ENCODE measurements around the gene CSRP2.

Gene CSRP2

GRCh38 chr12:76866151-76866567 is 12.7 kb downstream of the CSRP2 start:
- no peak overlapping the region for H3K4me3 ChIP-seq (ENCODE audit: low read depth, low read length)

GRCh38 chr12:76864791-76865400 is 13.9 kb downstream of the CSRP2 start:
- DNase-seq (ENCODE audit: low read depth), result no peak
- H3K4me3 ChIP-seq (ENCODE audit: low read depth, low read length), result no peak overlapping the region

More at GRCh38 chr12:76866151-76866567, 12.7 kb downstream of the CSRP2 start:
- DNase-seq (ENCODE audit: low read depth), result no peak

GRCh38 chr12:76863837-76864236 is 15.0 kb downstream of the CSRP2 start:
- no peak overlapping the region for H3K4me3 ChIP-seq (ENCODE audit: low read depth, low read length)
- peak; percentile 60 for DNase-seq (ENCODE audit: low read depth)

GRCh38 chr12:76863005-76863670 is 15.7 kb downstream of the CSRP2 start:
- H3K4me3 ChIP-seq (ENCODE audit: low read depth, low read length), result no peak overlapping the region
- peak; percentile 59 for DNase-seq (ENCODE audit: low read depth)

- DNase-seq (ENCODE audit: low read depth), result no peak
- no peak overlapping the region for H3K4me3 ChIP-seq (ENCODE audit: low read depth, low read length)
Observed at GRCh38 chr12:76860256-76860655, 18.6 kb downstream of the CSRP2 start.

- H3K4me3 ChIP-seq (ENCODE audit: low read depth, low read length), result no peak overlapping the region
- no peak for DNase-seq (ENCODE audit: low read depth)
Observed at GRCh38 chr12:76859611-76860010, 19.2 kb downstream of the CSRP2 start.

GRCh38 chr12:76856018-76856644 is 22.7 kb downstream of the CSRP2 start:
- no peak overlapping the region for H3K4me3 ChIP-seq (ENCODE audit: low read depth, low read length)

GRCh38 chr12:76855271-76855670 is 23.5 kb downstream of the CSRP2 start:
- no peak overlapping the region for H3K4me3 ChIP-seq (ENCODE audit: low read depth, low read length)
- DNase-seq (ENCODE audit: low read depth), result no peak

More at GRCh38 chr12:76856018-76856644, 22.7 kb downstream of the CSRP2 start:
- DNase-seq (ENCODE audit: low read depth), result no peak

GRCh38 chr12:76852106-76852505 is 26.7 kb downstream of the CSRP2 start:
- no peak for DNase-seq (ENCODE audit: low read depth)
- H3K4me3 ChIP-seq (ENCODE audit: low read depth, low read length), result no peak overlapping the region

- DNase-seq (ENCODE audit: low read depth), result no peak
- H3K4me3 ChIP-seq (ENCODE audit: low read depth, low read length), result no peak overlapping the region
Observed at GRCh38 chr12:76848132-76848531, 30.7 kb downstream of the CSRP2 start.

GRCh38 chr12:76847260-76847659 is 31.6 kb downstream of the CSRP2 start:
- no peak overlapping the region for H3K4me3 ChIP-seq (ENCODE audit: low read depth, low read length)
- DNase-seq (ENCODE audit: low read depth), result no peak

- H3K4me3 ChIP-seq (ENCODE audit: low read depth, low read length), result no peak overlapping the region
- no peak for DNase-seq (ENCODE audit: low read depth)
Observed at GRCh38 chr12:76836633-76837032, 42.2 kb downstream of the CSRP2 start.

- no peak for DNase-seq (ENCODE audit: low read depth)
- H3K4me3 ChIP-seq (ENCODE audit: low read depth, low read length), result no peak overlapping the region
Observed at GRCh38 chr12:76830436-76830835, 48.4 kb downstream of the CSRP2 start.

GRCh38 chr12:76820888-76821482 is 57.8 kb downstream of the CSRP2 start:
- peak; percentile 2 for DNase-seq (ENCODE audit: low read depth)
- no peak overlapping the region for H3K4me3 ChIP-seq (ENCODE audit: low read depth, low read length)

GRCh38 chr12:76813972-76814371 is 64.8 kb downstream of the CSRP2 start:
- DNase-seq (ENCODE audit: low read depth), result no peak
- H3K4me3 ChIP-seq (ENCODE audit: low read depth, low read length), result no peak overlapping the region

- no peak for DNase-seq (ENCODE audit: low read depth)
- H3K4me3 ChIP-seq (ENCODE audit: low read depth, low read length), result no peak overlapping the region
Observed at GRCh38 chr12:76813265-76813664, 65.6 kb downstream of the CSRP2 start.

GRCh38 chr12:76811976-76812375 is 66.8 kb downstream of the CSRP2 start:
- no peak overlapping the region for H3K4me3 ChIP-seq (ENCODE audit: low read depth, low read length)
- DNase-seq (ENCODE audit: low read depth), result no peak

GRCh38 chr12:76810671-76811419 is 68.0 kb downstream of the CSRP2 start:
- no peak for DNase-seq (ENCODE audit: low read depth)
- H3K4me3 ChIP-seq (ENCODE audit: low read depth, low read length), result no peak overlapping the region

All from skeletal muscle cell (primary cell).